Upper lobe of left lung (tissue), 6 donors: Measurements from ENCODE around the gene ASGR1. TPM values are rescaled to one million over a fixed set of nuclear protein-coding genes. Genes with fewer than 3 reads are reported as not detected.

Experiments
- ATAC-seq, 2 donors: fragments of 200-7000 bp; cut with Tn5 transposase; one replicate each; pipeline ENCODE4 v1.9.1; 2022; ENCODE audit warnings: mild to moderate bottlenecking in 2 of 2, moderate library complexity in 2 of 2; ENCODE audit not compliant: low FRiP score in 2 of 2
- DNase-seq, 2 donors: peaks; one replicate each; pipeline ENCODE4 v3.0.0-alpha.2; 2019 to 2020
- H3K27ac ChIP-seq, 4 donors: fragments of 200-600 bp; sonication (generic); one replicate each; pipeline ENCODE4 v1.5.1; 2016 to 2019
- H3K27me3 ChIP-seq, 4 donors: fragments of 200-600 bp; sonication (generic); one replicate each; pipeline ENCODE4 v1.5.1; 2017 to 2019
- H3K36me3 ChIP-seq, 4 donors: fragments of 200-600 bp; sonication (generic); one replicate each; pipeline ENCODE4 v1.5.1; 2016 to 2019
- H3K4me1 ChIP-seq, 4 donors: fragments of 200-600 bp; sonication (generic); one replicate each; pipeline ENCODE4 v1.5.1; 2018 to 2019
- H3K4me3 ChIP-seq, 4 donors: fragments of 200-600 bp; sonication (generic); one replicate each; pipeline ENCODE4 v1.5.1; 2017 to 2019; ENCODE audit warnings: mild to moderate bottlenecking in 2 of 4, moderate library complexity in 1 of 4
- H3K9me3 ChIP-seq, 4 donors: fragments of 200-600 bp; sonication (generic); one replicate each; pipeline ENCODE4 v1.5.1; 2018 to 2019
- CTCF ChIP-seq, 6 experiments: fragments of 450-650 bp in 4 of 6; fragments of 200-600 bp in 2 of 6; sonication (generic) in 2 of 6; IDR thresholded peaks; one replicate each; pipeline ENCODE4 v1.5.1; 2016 to 2019; ENCODE audit warnings: antibody characterized with exemption in 6 of 6
- EP300 ChIP-seq, 4 donors: sonication (generic); formaldehyde crosslinking; IDR thresholded peaks; one replicate each; pipeline ENCODE4 v1.5.1; 2017; ENCODE audit warnings: antibody characterized with exemption in 4 of 4, control low read depth in 2 of 4
- POLR2A ChIP-seq, 4 donors: fragments of 450-650 bp; IDR thresholded peaks; one replicate each; pipeline ENCODE4 v1.5.1; 2016 to 2017; ENCODE audit warnings: antibody characterized with exemption in 4 of 4, mild to moderate bottlenecking in 2 of 4
- POLR2AphosphoS5 ChIP-seq, 2 donors: sonication (generic); formaldehyde crosslinking; IDR thresholded peaks; one replicate each; pipeline ENCODE4 v1.5.1; 2017; ENCODE audit warnings: antibody characterized with exemption in 2 of 2
- WGBS, 2 donors: methylation state at CpG; one replicate each; pipeline ENCODE4 v1.1.5; 2017 to 2018; 5-methylcytosine and 5-hydroxymethylcytosine counted together
- total RNA-seq, 6 donors: library from RNA; depleted of rRNA in 4 of 6; stranded (reverse); fragments of >200 nt in 4 of 6; gene quantifications; one replicate each; pipeline versions ENCODE4 v1.1.0 to v1.2.1, GENCODE V29; 2016 to 2021
- donor health status: DM: no; HTN: no; CAD: no; lungs with moderate emphysema.
- donor health status: DM: no; HTN: yes; CAD: no; lungs with severe emphysema.

The ASGR1 gene
- total RNA-seq, 6 donors from 2014 or later: 1.1 to 11.5 (median 6.8) TPM; not detected in 1

DNA sequence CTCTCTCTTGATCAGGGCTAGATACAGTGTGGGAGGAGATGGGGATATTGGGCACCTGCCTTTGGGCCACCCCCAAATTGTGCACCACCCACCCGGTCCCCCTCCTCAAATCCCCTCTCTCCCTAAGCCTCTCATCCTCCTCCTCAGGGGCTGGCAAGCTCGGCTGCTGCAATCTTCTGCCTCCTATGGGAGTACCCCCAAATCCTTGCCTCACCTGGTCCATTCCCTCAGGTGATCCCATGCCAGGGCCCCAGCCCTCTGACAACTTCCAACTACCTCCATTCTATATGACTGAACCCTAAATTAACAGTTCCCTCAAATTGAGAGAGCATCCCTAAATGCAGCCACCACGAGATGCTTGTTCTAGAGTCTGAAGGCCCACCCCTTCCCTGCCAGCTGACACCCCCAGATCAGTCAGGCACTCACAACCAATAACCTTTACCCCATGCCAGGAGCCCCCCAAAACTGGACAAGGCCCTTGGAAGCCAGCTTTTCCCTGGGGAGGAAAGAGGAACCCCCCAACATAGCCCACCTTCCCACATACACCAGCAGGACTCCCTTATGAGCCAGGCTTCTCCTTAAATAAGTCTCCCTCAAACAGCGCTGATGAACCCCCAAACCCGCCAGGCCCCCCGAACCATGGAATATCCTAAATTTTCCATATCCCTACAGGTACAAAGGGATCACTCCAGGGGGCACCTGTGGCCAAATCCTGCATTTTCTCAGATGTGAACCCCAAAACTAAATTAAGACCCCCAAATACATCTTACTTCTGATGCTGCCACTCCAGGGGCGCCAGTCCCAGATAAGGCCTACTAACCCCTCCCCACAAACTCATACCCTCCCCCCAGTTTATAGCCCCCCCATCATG lies 37.3 kb upstream of the ASGR1 start:
- ATAC-seq (no peak), DNase-seq (no peak)
- TF ChIP-seq EP300 (IDR thresholded peaks at IDR 0.05) (no peak), POLR2AphosphoS5 (IDR thresholded peaks at IDR 0.05) (no peak), CTCF (IDR thresholded peaks at IDR 0.05) (no peak), POLR2A (IDR thresholded peaks at IDR 0.05) (no peak)
- peaks cover 56 to 73% (median 61%) of the 10 kb centered on the region in 4 donors for H3K4me1 ChIP-seq
- H3K27me3 ChIP-seq: no peaks in the 10 kb centered on the region
- H3K27ac ChIP-seq: peak overlapping the region; percentile 47 to 100 (median 82)
- peak overlapping the region; percentile 45 to 60 (median 48) for H3K4me3 ChIP-seq
- no peaks in the 10 kb centered on the region for H3K9me3 ChIP-seq
- 24 to 28% methylated on average over 7 of the region's 7 CpGs for WGBS, 2 donors
- H3K36me3 ChIP-seq: peaks cover 0 to 6% (median 3%) of the 10 kb centered on the region in 4 donors

DNA sequence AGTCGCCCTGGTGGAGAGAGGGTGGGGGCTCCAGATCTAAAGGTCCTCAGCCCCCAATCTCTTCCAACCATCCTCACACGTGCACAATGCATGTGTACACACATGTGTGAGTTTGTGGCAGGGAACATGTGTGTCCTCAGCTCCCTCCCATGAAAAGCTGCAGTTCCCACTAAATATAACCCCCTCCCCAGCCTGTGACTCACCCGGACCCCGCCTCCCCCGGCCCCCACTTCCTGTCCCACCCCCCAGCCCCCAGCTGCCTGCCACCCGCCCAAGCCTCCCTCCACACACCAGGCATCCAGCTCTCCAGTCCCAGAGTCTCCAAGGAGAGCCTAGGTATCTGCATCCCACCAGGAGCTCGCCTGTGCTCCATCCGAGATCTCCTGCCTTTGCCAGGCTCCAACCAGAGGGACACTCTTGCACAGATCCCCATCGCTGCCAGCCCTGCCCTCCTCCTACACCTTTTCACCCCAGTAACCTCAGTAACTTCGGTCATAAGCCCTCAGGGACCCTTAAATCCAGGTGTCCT lies 36.5 kb upstream of the ASGR1 start:
- Histone ChIP-seq H3K4me3 (peak overlapping the region in 1 of 4 donors; percentile 60), H3K27ac (peak overlapping the region; percentile 42 to 100 (median 84)), H3K4me1 (peaks cover 49 to 66% (median 53%) of the 10 kb centered on the region in 4 donors), H3K27me3 (no peaks in the 10 kb centered on the region), H3K9me3 (no peaks in the 10 kb centered on the region), H3K36me3 (no peaks in the 10 kb centered on the region)
- ATAC-seq: no peak
- no peak for TF ChIP-seq POLR2A (IDR thresholded peaks at IDR 0.05)
- no peak for TF ChIP-seq POLR2AphosphoS5 (IDR thresholded peaks at IDR 0.05)
- TF ChIP-seq CTCF (IDR thresholded peaks at IDR 0.05): no peak
- DNase-seq: no peak
- 18 to 20% methylated on average over 7 to 10 of the region's 10 CpGs for WGBS, 2 donors

DNA sequence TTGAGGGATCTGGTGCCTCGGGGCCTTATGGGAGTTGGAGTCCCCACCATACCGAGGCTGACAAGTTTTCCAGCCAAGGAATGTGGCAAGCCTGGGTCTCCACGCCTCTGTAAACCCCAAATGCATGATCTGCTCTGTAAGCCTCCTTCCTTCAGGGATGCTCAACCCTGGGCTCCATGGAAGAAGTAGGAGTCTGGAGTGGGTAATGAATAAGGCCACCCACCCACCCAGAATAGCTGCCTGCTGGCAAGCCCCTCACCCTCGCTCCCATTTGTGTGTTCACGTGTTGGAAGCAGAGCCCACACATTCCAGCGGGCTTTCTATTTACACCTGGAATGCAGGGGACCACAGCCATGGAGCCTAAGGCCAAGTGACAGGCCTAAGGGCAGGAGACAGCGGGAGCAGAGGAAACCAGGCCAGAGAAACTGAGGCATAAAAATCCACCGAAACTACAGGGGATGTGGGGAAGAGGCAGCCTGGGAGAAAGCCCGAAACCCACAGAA lies 36.0 kb upstream of the ASGR1 start:
- Histone ChIP-seq H3K36me3 (no peaks in the 10 kb centered on the region), H3K27ac (peak overlapping the region; percentile 42 to 100 (median 84)), H3K4me1 (peaks cover 46 to 61% (median 49%) of the 10 kb centered on the region in 4 donors), H3K27me3 (no peaks in the 10 kb centered on the region), H3K9me3 (no peaks in the 10 kb centered on the region), H3K4me3 (peak overlapping the region in 3 of 4 donors; percentile 53 to 59 (median 54))
- TF ChIP-seq CTCF (IDR thresholded peaks at IDR 0.05): no peak
- no peak for TF ChIP-seq POLR2AphosphoS5 (IDR thresholded peaks at IDR 0.05)
- no peak for DNase-seq
- 25 to 32% methylated on average over 9 of the region's 9 CpGs for WGBS, 2 donors
- no peak for ATAC-seq

DNA sequence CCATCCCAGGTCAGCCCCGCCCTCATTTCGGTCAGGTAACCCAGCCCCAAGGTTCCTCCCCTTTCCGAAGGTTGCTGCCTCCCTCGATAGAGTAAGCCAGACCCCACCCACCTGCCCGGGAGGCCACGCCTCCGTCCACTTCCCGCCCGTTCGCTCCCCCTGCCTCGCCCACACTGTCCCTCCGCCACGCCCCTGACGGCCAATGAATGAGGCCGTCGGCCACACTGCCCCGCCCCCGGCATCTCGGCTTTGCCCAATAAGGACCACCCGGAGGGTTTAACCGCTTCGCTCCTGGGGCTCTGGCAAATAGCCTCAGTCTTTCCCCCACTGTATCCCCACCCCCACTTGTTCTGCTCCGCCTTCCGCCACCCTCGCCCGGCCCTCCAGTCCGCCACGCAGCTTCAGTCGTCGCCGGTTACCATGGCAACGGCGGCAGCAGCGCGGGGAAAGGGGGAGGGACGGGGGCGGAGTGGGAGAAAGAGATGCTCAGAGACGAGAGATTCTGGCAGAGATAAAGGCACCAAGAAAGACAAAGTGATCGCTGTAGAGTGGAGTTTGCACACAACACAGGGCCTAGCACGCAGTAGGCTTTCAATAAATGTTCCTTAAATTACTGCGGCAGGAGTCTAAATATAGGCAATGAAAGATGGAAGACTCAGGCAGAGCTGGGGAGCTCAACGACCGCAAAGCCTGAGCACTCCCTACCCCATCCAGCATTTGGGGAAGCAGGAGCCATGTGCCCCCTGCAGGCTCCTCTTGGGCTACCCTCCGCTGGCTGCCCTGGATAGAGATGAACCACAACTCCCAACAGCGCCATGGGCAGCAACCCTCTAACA lies 35.3 kb upstream of the ASGR1 start:
- no peaks in the 10 kb centered on the region for H3K27me3 ChIP-seq
- no peaks in the 10 kb centered on the region for H3K36me3 ChIP-seq
- ATAC-seq (peak; percentile 94 to 96), DNase-seq (peak; percentile 98 to 99)
- peak overlapping the region; percentile 21 to 59 (median 54) for H3K4me3 ChIP-seq
- no peaks in the 10 kb centered on the region for H3K9me3 ChIP-seq
- WGBS, 2 donors: 0 to 1% methylated on average over 35 to 40 of the region's 45 CpGs
- peak in 1 of 4 donors; percentile 18 for TF ChIP-seq POLR2A (IDR thresholded peaks at IDR 0.05)
- peak; percentile 32 to 62 for TF ChIP-seq POLR2AphosphoS5 (IDR thresholded peaks at IDR 0.05)
- TF ChIP-seq EP300 (IDR thresholded peaks at IDR 0.05): peak in 1 of 4 donors; percentile 3
- peak; percentile 31 to 58 (median 39) for TF ChIP-seq CTCF (IDR thresholded peaks at IDR 0.05)
- peak overlapping the region; percentile 42 to 100 (median 84) for H3K27ac ChIP-seq
- peaks cover 46 to 60% (median 49%) of the 10 kb centered on the region in 4 donors for H3K4me1 ChIP-seq
